HEK293T (cell line): ENCODE measurements around the gene ARMC9.

Experiments used
- BHLHE40 ChIP-seq: fragments of 450-650 bp; IDR thresholded peaks from 2 replicates; pipeline ENCODE4 v1.6.1; 2016; ENCODE audit warnings: mild to moderate bottlenecking, moderate library complexity, borderline replicate concordance
- FOXK2 ChIP-seq: fragments of 450-650 bp; IDR thresholded peaks from 2 replicates; pipeline ENCODE4 v1.6.1; 2016; ENCODE audit warnings: mild to moderate bottlenecking
- FOXM1 ChIP-seq: fragments of 450-650 bp; IDR thresholded peaks from 2 replicates; pipeline ENCODE4 v1.6.1; 2017; ENCODE audit warnings: mild to moderate bottlenecking, borderline replicate concordance
- SP1 ChIP-seq: fragments of 450-650 bp; IDR thresholded peaks from 2 replicates; pipeline ENCODE4 v1.6.1; 2017

DNA sequence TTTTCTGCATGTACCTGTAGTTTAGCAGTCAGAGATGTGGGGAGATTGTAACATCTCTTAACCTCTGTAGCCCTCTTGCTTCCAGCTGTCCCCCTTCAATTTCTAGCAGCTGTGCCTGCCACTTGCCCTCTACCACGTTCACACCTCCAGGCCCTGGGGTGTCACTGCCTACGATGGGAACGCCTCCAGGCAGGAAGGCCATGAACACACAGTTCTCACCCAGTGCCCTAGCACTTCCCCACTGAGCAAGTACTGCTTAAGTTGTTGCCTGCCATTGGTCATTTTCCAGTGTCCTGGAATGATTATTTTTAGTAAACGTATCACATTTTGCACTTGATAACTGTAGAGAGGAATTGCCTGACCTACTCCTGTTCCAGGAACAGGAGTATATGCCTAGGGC lies 120.0 kb downstream of the ARMC9 start:
- TF ChIP-seq BHLHE40, result no peak
- no peak for TF ChIP-seq SP1
- TF ChIP-seq FOXM1, result no peak
- no peak for TF ChIP-seq FOXK2
